ENCODE measurements around the gene GSK3A.

GSK3A gene

GRCh38 chr19:42286349-42287016 is 44.1 kb upstream of the GSK3A start:
- H3K27me3 ChIP-seq (ENCODE audit: control insufficient read depth, insufficient read depth, low read length, poor library complexity, severe bottlenecking), result no peaks in the 10 kb centered on the region
- 91 to 94% methylated on average over 13 of the region's 13 CpGs for WGBS, 2 experiments
- H3K4me3 ChIP-seq (ENCODE audit: insufficient read depth, low read depth, low read length), result no peak overlapping the region
- H3K36me3 ChIP-seq (ENCODE audit: control insufficient read depth, insufficient read depth, low read length), result peaks cover 47% of the 10 kb centered on the region
- H3K27ac ChIP-seq (ENCODE audit: insufficient read depth, low read depth, low read length, poor library complexity, severe bottlenecking), result no peak overlapping the region
- H3K9me3 ChIP-seq (ENCODE audit: control insufficient read depth, low read length), result no peaks in the 10 kb centered on the region
- H3K4me1 ChIP-seq (ENCODE audit: control insufficient read depth, insufficient read depth, low read length), result peaks cover 40% of the 10 kb centered on the region

- H3K27ac ChIP-seq (ENCODE audit: insufficient read depth, low read depth, low read length, poor library complexity, severe bottlenecking), result no peak overlapping the region
- no peaks in the 10 kb centered on the region for H3K9me3 ChIP-seq (ENCODE audit: control insufficient read depth, low read length)
- peak overlapping the region; percentile 50 for H3K4me3 ChIP-seq (ENCODE audit: insufficient read depth, low read depth, low read length)
- no peaks in the 10 kb centered on the region for H3K27me3 ChIP-seq (ENCODE audit: control insufficient read depth, insufficient read depth, low read length, poor library complexity, severe bottlenecking)
- H3K4me1 ChIP-seq (ENCODE audit: control insufficient read depth, insufficient read depth, low read length), result peaks cover 41% of the 10 kb centered on the region
- H3K36me3 ChIP-seq (ENCODE audit: control insufficient read depth, insufficient read depth, low read length), result peaks cover 43% of the 10 kb centered on the region
- 89 to 91% methylated on average over 6 of the region's 6 CpGs for WGBS, 2 experiments
These were observed 43.6 kb upstream of the GSK3A start for GRCh38 chr19:42285988-42286348.

- Histone ChIP-seq H3K4me1 (ENCODE audit: control insufficient read depth, insufficient read depth, low read length) (peaks cover 41% of the 10 kb centered on the region), H3K27ac (ENCODE audit: insufficient read depth, low read depth, low read length, poor library complexity, severe bottlenecking) (no peak overlapping the region), H3K36me3 (ENCODE audit: control insufficient read depth, insufficient read depth, low read length) (peaks cover 39% of the 10 kb centered on the region), H3K27me3 (ENCODE audit: control insufficient read depth, insufficient read depth, low read length, poor library complexity, severe bottlenecking) (no peaks in the 10 kb centered on the region), H3K4me3 (ENCODE audit: insufficient read depth, low read depth, low read length) (peak overlapping the region; percentile 50), H3K9me3 (ENCODE audit: control insufficient read depth, low read length) (no peaks in the 10 kb centered on the region)
- WGBS, 2 experiments, result 54 to 56% methylated on average over 5 of the region's 5 CpGs
These were observed 43.1 kb upstream of the GSK3A start for GRCh38 chr19:42285541-42285941.

GRCh38 chr19:42284591-42285341 is 42.4 kb upstream of the GSK3A start:
- Histone ChIP-seq H3K9me3 (ENCODE audit: control insufficient read depth, low read length) (no peaks in the 10 kb centered on the region), H3K27me3 (ENCODE audit: control insufficient read depth, insufficient read depth, low read length, poor library complexity, severe bottlenecking) (no peaks in the 10 kb centered on the region), H3K4me1 (ENCODE audit: control insufficient read depth, insufficient read depth, low read length) (peaks cover 41% of the 10 kb centered on the region), H3K36me3 (ENCODE audit: control insufficient read depth, insufficient read depth, low read length) (peaks cover 31% of the 10 kb centered on the region), H3K4me3 (ENCODE audit: insufficient read depth, low read depth, low read length) (peak overlapping the region; percentile 50), H3K27ac (ENCODE audit: insufficient read depth, low read depth, low read length, poor library complexity, severe bottlenecking) (no peak overlapping the region)
- 2% methylated on average over 41 of the region's 41 CpGs for WGBS, 2 experiments

GRCh38 chr19:42284066-42284501 is 41.7 kb upstream of the GSK3A start:
- H3K4me1 ChIP-seq (ENCODE audit: control insufficient read depth, insufficient read depth, low read length), result peaks cover 47% of the 10 kb centered on the region
- H3K4me3 ChIP-seq (ENCODE audit: insufficient read depth, low read depth, low read length), result peak overlapping the region; percentile 43
- peak overlapping the region; percentile 55 for H3K27ac ChIP-seq (ENCODE audit: insufficient read depth, low read depth, low read length, poor library complexity, severe bottlenecking)
- WGBS, 2 experiments, result 0 to 1% methylated on average over 76 of the region's 76 CpGs
- peaks cover 24% of the 10 kb centered on the region for H3K36me3 ChIP-seq (ENCODE audit: control insufficient read depth, insufficient read depth, low read length)
- H3K9me3 ChIP-seq (ENCODE audit: control insufficient read depth, low read length), result no peaks in the 10 kb centered on the region
- H3K27me3 ChIP-seq (ENCODE audit: control insufficient read depth, insufficient read depth, low read length, poor library complexity, severe bottlenecking), result no peaks in the 10 kb centered on the region

- Histone ChIP-seq H3K27ac (ENCODE audit: insufficient read depth, low read depth, low read length, poor library complexity, severe bottlenecking) (peak overlapping the region; percentile 22), H3K4me1 (ENCODE audit: control insufficient read depth, insufficient read depth, low read length) (peaks cover 50% of the 10 kb centered on the region), H3K9me3 (ENCODE audit: control insufficient read depth, low read length) (no peaks in the 10 kb centered on the region), H3K27me3 (ENCODE audit: control insufficient read depth, insufficient read depth, low read length, poor library complexity, severe bottlenecking) (no peaks in the 10 kb centered on the region), H3K4me3 (ENCODE audit: insufficient read depth, low read depth, low read length) (peak overlapping the region; percentile 43), H3K36me3 (ENCODE audit: control insufficient read depth, insufficient read depth, low read length) (peaks cover 18% of the 10 kb centered on the region)
- WGBS, 2 experiments, result 7% methylated on average over 71 to 74 of the region's 74 CpGs
These were observed 41.0 kb upstream of the GSK3A start for GRCh38 chr19:42283188-42284065.

- WGBS, 2 experiments, result 65 to 67% methylated on average over 4 of the region's 4 CpGs
- Histone ChIP-seq H3K27me3 (ENCODE audit: control insufficient read depth, insufficient read depth, low read length, poor library complexity, severe bottlenecking) (no peaks in the 10 kb centered on the region), H3K4me1 (ENCODE audit: control insufficient read depth, insufficient read depth, low read length) (peaks cover 50% of the 10 kb centered on the region), H3K4me3 (ENCODE audit: insufficient read depth, low read depth, low read length) (no peak overlapping the region), H3K36me3 (ENCODE audit: control insufficient read depth, insufficient read depth, low read length) (peaks cover 12% of the 10 kb centered on the region), H3K9me3 (ENCODE audit: control insufficient read depth, low read length) (no peaks in the 10 kb centered on the region), H3K27ac (ENCODE audit: insufficient read depth, low read depth, low read length, poor library complexity, severe bottlenecking) (peak overlapping the region; percentile 22)
These were observed 40.4 kb upstream of the GSK3A start for GRCh38 chr19:42282819-42283187.

GRCh38 chr19:42281827-42282762 is 39.7 kb upstream of the GSK3A start:
- H3K4me1 ChIP-seq (ENCODE audit: control insufficient read depth, insufficient read depth, low read length), result peaks cover 50% of the 10 kb centered on the region
- H3K9me3 ChIP-seq (ENCODE audit: control insufficient read depth, low read length), result no peaks in the 10 kb centered on the region
- peak overlapping the region; percentile 21 for H3K4me3 ChIP-seq (ENCODE audit: insufficient read depth, low read depth, low read length)
- peaks cover 5% of the 10 kb centered on the region for H3K36me3 ChIP-seq (ENCODE audit: control insufficient read depth, insufficient read depth, low read length)
- 21 to 24% methylated on average over 7 of the region's 7 CpGs for WGBS, 2 experiments
- H3K27ac ChIP-seq (ENCODE audit: insufficient read depth, low read depth, low read length, poor library complexity, severe bottlenecking), result peak overlapping the region; percentile 57
- no peaks in the 10 kb centered on the region for H3K27me3 ChIP-seq (ENCODE audit: control insufficient read depth, insufficient read depth, low read length, poor library complexity, severe bottlenecking)

- Histone ChIP-seq H3K4me3 (ENCODE audit: insufficient read depth, low read depth, low read length) (peak overlapping the region; percentile 21), H3K4me1 (ENCODE audit: control insufficient read depth, insufficient read depth, low read length) (peaks cover 49% of the 10 kb centered on the region)
These were observed 38.9 kb upstream of the GSK3A start for GRCh38 chr19:42281146-42281826.

More at GRCh38 chr19:42281146-42281826, 38.9 kb upstream of the GSK3A start:
- Histone ChIP-seq H3K27me3 (ENCODE audit: control insufficient read depth, insufficient read depth, low read length, poor library complexity, severe bottlenecking) (no peaks in the 10 kb centered on the region), H3K27ac (ENCODE audit: insufficient read depth, low read depth, low read length, poor library complexity, severe bottlenecking) (peak overlapping the region; percentile 57), H3K9me3 (ENCODE audit: control insufficient read depth, low read length) (no peaks in the 10 kb centered on the region), H3K36me3 (ENCODE audit: control insufficient read depth, insufficient read depth, low read length) (no peaks in the 10 kb centered on the region)
- 8 to 9% methylated on average over 25 of the region's 25 CpGs for WGBS, 2 experiments

Measured in ectodermal cell (in vitro differentiated cells).